ENCODE data around the gene KIF20B.
A peak's percentile ranks its signal among the peaks of the same experiment; 100 is the strongest.

The KIF20B gene, protein sequence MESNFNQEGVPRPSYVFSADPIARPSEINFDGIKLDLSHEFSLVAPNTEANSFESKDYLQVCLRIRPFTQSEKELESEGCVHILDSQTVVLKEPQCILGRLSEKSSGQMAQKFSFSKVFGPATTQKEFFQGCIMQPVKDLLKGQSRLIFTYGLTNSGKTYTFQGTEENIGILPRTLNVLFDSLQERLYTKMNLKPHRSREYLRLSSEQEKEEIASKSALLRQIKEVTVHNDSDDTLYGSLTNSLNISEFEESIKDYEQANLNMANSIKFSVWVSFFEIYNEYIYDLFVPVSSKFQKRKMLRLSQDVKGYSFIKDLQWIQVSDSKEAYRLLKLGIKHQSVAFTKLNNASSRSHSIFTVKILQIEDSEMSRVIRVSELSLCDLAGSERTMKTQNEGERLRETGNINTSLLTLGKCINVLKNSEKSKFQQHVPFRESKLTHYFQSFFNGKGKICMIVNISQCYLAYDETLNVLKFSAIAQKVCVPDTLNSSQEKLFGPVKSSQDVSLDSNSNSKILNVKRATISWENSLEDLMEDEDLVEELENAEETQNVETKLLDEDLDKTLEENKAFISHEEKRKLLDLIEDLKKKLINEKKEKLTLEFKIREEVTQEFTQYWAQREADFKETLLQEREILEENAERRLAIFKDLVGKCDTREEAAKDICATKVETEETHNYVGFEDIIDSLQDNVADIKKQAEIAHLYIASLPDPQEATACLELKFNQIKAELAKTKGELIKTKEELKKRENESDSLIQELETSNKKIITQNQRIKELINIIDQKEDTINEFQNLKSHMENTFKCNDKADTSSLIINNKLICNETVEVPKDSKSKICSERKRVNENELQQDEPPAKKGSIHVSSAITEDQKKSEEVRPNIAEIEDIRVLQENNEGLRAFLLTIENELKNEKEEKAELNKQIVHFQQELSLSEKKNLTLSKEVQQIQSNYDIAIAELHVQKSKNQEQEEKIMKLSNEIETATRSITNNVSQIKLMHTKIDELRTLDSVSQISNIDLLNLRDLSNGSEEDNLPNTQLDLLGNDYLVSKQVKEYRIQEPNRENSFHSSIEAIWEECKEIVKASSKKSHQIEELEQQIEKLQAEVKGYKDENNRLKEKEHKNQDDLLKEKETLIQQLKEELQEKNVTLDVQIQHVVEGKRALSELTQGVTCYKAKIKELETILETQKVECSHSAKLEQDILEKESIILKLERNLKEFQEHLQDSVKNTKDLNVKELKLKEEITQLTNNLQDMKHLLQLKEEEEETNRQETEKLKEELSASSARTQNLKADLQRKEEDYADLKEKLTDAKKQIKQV (N-terminal part only)

DNA sequence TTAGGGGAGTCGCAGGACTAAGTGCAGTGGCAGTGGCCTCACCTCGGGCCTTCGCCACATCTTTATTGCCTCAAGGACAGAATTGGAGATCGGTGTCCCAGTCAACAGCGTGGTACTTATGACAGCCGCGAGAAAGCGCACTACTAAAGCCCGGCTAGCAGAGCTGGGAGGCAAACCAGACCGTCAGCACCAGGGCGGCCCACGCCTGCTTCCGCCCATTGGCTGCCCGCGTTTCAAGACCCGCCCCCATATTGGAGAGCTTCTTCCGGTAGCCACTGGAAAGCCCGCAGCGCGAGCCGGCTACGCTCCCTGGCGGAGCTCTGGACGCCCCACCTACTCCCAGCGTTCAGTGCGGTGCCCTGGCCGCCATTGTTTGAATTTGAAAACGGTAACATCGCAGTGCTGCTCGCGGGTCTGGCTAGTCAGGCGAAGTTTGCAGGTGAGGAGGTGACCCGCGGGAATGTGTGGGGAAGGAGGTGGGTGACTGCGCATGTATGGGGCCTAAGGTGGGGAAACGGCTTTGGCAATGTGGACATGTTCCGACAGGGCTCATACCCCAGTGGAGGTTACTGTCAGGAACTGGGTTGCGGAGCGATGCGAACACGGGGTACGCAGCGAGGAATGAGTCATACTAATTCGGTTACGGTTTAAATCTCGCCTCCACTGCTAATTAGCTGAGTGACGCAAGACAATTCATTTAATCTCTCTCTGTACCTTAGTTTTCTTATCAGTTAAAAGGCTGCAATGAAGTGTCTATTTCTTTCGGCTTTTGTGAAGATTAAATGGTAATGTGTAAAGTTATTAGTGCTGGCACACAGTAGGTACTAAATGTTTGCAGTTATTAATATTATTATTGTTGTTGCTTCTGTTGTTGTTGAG, at the start of gene KIF20B:
TSS of gene KIF20B (plus strand) at position 349 of the 879 bp plus-strand sequence. CDS start 3,705 bp downstream, outside the sequence.
- peak; percentile 97 for DNase-seq

DNA sequence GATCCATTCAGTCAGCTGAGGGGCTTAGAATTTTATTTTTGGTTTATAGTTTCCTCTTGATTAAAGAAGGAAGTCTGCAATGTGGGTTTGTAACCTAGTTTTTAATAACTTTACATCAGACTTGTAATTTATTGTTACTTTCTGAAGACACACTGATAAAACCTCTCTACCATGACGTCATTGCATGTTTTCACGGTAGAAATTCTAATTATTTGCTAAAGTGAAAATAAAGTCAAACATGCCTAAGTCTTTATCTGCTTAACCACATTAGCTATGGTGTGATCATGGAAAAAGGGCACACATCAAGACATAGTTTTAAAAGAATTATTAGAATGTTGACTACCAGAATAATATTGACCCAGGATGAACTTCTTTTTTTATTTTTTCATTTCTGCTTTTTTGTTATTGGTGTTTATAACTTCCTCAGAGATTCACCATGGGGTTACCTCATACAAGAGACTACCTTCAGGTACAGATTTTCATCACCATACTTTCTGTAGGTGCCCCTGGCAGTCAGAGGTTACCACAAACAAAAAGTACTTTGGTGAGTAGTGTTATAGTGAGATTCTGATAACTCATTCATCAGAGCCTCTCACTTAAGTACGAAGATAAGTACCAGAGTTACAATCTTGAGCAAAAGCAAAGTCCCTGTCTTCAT, 49.3 kb upstream of the KIF20B start:
- no peak for DNase-seq

DNA sequence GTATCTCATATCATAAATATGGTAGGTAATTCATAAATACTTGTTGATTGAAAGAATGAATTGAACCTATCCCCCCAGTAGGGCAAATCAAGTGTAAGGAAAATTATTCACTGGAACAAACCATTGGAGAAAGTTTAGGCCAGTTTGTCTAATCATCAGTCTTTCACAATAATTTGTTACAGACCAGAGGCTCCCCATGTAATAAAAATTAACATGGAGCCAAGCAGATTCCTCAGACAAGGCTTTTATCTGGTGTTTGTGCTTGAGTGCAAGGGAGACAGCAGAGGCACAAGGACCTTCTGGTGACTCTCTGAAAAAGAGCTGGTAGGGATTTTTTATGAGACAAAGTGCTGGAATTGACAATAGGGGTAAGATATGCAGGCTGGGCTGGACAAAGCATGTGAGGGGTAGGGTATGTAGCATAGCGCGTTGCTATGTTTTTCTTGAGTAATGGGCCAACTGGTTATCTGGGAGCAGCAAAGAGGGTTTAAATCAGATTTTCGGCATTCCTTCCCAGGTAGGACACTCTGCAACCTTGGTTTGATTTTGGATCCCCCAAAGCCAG, 48.5 kb upstream of the KIF20B start:
- DNase-seq = no peak

DNA sequence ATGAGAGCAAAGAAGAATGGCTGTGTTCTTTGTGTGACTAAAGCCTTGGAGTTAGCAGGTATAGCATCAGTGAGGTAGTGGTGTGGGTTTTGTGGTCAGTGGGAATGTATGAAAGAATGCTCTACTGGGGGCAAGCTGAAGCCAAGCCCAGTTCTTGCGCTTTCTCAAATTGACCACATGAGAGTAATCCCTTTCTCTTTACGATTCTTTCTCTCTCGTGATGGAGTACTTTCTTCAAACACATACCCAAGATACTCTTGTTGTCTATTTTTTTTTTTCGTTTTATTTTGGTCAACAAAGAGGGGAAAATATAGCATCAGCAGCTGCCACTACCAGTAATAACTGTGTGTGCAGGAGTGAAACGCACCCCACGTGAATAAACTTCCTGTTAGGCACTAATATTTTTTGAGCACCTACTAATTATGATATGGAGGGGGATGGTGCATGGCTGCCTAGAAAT, 48.0 kb upstream of the KIF20B start:
- DNase-seq = peak; percentile 6

DNA sequence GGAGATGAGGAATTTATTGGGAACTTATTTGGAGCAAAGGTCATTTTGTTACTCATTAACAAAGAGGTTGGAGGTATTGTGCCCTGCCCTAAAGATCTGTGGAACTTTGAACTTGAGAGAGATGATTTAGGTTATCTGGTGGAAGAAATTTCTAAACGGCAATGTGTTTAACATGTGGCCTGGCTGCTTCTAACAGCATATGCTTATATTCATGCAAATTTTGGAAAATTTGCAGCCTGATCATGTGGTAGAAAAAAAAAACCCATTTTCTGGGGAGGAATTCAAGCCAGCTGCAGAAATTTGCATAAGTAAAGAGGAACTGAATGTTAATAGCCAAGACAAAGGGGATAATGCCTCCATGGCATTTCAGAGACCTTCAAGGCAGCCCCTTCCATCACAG, 45.7 kb upstream of the KIF20B start:
- no peak for DNase-seq

DNA sequence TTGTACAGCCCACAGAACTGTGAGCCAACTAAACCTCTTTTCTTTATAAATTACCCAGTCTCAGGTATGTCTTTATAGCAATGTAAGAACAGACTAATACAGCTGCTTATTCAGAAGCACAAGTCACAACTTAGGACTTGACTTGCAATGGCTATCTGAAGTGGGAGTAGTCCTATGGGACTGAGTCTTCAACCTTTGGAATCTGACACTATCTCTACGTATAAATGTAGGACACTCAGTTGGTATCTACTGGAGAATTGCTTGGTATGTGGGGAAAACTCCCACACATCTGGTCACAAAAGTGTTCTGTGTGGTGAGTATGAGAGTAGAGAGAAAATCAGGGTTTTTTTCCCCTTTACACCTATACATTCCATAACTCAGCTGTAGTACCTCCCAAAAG, 44.1 kb upstream of the KIF20B start:
- no peak for DNase-seq

DNA sequence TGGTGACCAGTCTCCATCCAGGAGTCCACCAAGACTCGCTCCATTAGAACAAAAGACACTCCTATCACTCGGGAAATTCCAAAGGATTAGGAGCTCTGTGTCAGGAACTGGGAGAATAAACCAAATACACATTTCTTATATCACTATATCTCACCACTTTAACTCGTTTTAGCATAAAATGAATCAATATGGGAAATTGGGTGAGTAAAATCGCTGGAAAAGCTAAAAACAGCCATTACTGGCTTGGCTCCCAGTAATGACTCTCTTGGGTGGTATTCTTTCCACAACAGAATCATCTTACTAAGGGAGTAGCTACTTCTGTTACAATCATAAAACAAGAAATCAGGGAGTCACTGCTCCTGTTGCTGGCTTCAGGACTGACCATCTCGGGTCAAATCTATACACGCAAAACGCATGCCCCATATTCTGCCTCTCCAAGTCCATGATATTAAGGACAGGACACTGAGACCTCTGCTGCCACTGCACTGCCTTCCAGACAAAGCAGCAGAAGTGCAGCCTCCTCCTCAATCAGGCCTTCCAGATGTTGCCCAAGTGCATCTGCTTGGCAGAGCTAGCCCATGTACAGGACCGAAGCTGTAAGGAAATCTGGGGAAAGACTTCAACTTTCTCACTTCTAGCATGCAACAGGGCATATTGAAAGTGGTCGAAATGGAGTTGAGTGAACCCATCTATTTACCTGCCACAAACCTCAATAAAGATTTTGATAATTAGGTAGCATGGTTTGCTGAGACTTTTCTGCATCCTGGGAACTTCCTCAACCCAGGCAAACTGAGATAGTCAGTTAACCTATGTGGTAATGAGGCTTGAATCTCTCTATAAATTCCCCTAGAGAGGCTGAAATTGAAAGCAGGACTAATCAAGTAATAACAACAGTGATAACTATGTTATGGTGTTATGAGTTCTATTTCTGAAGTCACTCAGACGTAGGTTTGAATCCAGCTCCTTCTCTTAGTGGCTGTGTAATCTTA, 42.0 kb upstream of the KIF20B start:
- DNase-seq = peak; percentile 30

DNA sequence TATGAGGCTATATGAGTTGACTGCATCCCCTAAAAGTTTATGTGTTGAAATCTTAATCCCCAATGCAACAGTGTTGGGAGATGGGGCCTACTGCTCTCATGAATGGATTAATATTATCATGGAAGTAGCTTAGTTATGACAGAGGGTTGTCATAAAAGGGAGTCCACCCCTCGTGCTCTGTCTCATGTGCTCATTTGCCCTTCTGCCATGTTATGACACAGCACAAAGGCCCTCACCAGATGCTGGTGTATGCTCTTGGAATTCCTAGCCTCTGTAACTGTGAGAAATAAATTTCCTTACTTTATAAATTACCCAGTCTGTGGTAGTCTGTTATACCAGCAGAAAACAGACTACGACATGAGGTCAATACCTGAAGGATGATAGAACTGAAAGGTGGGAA, 38.8 kb upstream of the KIF20B start:
- no peak for DNase-seq

DNA sequence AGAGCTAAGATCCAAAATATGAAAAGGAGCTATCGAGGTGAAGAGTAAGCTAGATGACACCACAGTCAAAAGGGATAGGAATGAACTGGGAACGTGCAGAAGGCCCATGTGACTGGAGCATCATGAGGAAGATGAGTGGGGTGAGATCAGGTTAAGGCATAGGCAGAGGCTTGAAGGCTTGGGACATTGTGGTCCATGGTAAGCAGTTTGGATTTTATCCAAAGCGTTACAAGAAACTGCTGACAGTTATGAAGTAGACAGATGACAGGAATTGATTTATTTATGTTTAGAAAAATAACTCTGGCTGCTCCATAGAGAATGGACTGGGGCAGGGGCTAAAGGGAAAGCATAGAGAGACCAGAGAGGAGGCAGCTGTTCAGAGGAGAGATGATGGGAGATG, 38.2 kb upstream of the KIF20B start:
- no peak for DNase-seq

DNA sequence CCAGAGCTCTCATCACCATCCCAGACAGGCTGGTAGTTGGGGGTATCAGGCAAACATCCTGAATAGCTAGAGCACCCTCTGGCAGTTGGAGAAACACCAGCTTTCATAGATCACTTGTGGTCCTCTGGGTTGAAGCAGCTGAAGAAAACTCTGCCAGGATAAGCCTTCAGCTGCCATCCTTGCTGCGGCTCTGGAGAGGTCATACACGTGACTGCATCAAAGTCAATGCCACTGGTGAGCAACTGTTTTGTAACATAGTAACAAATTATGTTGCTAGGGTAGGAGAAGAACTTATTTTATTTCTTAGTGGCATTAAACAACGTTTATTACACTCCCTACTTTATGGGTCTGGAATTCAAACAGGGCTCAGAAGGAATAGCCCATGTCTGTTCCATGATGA, 37.2 kb upstream of the KIF20B start:
- DNase-seq = no peak

DNA sequence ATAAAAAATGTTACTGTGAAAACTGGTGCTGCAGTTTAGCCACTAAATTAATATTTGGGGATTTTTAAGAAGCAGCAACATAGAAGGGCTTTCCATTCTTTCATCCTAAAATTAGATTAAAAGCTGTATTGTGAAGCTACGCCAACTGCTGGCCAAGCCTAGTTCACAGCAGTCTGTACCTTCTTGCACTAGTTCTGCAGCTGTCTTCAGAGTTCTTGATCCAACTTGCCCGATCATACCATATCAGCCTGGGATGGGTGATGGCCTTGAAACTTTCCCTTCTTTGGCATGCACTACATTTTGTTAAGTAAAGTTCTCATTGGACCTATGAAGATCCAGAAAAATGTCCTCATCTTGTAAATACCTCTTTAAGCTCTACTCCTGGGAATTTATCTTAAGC, 36.1 kb upstream of the KIF20B start:
- DNase-seq = no peak

DNA sequence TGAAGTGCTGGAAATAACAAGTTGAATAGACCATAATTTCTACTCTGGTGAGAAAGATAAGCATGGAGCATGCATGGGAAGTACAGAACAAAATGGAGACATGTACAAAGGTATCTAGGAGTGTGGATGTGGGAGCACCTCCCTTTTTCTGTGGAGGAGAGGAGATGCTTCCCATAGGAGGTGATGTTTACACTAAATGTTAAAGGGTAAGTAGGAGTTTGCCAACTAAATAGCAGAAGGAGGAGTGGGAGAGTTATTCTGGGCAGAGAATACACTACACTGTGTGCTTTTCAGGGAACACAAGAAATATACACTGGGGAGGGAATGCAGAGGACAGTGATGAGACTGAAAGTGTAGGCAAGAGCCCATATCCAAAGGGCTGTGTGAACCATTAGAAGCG, 35.3 kb upstream of the KIF20B start:
- DNase-seq = no peak

DNA sequence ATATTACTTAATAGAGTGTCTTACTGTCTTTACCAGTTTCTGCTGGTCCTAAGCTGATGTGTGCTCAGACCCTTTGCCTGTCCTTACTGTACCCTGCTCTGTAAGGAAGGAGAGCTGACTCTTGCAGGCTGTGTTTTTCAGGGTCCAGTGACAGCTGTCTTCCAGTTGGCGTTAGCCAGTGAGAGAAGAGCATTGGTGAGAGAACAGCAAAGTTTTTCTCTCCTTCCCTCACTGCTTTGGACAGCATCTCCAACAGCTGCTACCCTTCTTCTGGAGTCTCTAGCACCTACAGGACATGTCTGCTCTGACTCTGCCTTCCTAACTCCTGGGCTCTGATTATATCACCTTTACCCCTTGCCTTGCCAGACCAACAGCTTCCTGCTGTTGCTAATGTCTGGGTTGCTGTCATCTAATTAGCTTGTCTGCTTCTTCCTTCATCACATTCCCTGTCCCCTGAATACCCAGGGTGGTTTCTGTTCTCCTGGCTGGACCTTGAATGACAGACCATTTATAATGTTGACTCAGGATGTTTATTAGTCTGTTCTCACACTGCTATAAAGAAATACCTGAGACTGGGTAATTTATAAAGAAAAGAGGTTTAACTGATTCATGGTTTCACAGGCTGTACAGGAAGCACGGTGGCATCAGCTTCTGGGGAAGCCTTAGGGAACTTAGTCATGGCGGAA, 32.9 kb upstream of the KIF20B start:
- no peak for DNase-seq

DNA sequence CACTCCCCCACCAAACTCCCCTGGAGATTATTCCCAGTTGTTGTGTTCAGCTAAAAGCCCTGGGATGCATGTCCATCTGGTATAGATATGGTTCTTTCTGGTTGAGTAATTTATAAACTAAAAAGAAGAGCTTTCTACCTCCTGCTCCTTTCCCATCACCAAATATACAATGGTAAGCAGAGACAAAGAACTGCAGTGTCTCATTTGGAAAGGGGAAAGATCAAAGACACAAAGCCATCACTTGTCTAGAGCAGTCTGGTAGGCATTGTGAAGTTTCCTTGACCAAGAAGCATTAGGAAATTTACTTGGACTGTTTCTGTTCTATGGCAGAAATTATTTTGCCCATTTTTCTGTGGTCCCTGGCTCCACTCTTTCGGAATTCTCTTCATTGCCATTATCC, 31.4 kb upstream of the KIF20B start:
- no peak for DNase-seq

DNA sequence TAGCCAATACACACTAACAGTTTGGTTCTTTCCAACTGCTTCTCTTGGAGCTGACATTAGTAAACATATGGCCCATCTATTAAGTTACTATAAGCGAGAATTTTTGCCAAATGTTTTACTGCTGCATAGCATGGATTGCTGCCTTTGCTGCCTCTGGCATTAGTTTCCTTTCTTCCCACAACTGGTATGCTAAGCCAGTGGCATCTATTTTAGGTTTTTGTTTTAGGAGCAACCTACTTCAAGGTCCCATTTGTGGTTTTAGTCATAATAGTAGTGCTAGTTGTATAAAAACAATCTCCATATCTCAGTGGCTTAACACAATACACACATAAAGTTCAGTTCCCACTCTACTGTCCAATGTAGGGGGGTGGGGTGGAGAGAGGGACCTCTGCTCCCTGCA, 30.5 kb upstream of the KIF20B start:
- no peak for DNase-seq

DNA sequence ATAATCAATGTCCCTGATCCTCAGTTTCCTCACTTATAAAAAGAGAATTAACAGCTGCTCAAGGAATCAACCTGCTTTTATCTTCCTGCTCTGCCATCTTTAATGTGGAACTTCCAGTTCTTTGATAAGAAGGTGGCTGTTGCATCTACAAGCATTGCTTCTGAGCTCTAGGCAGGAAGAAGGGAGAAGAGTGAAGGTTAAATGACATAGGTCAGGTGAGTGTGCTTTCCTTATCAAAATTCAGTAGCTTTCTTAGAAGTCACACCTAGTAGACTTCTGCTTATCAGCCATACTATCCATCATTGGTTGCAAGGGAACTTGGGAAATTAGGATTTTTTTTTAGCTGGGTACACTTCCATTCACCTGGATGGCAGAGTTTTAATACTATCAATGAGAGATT, 24.0 kb upstream of the KIF20B start:
- no peak for DNase-seq

DNA sequence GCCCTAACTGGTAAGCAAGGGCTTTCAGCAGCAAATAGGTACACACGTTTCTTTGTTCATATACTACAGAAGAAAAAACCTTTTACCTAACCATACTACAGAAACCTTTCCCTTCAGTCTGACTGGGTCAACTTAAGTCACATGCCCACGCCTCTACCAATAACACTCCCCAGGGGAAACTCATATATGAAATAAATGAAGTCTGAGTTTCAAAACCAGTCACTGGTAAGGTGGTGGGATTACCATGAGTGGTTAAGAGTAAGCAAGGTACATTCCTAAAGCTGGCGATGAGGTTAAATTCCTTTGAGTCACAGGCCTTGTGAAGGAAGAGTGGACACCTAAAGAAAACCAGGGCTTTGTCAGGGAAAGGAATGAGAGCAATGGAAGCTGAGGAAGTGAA, 21.4 kb upstream of the KIF20B start:
- DNase-seq = no peak

DNA sequence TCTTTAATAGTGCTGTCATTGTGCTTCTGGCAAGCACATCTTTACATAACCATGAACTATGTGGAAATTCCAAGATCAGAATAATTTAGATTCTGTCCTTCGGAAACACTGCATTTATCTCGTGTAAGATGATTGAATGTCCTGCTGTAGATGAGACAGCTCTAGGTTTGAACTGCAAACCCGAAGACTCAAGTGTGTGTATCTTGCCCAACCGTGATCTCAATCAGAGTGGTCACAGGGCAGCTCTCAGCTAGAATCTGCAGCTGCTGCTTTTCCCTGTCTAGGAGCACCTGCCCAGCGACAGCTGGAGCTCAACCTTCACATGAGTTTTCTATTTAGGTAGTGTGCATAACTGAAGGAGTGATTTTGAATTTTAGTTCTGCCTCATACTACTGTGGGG, 17.5 kb upstream of the KIF20B start:
- DNase-seq = no peak

DNA sequence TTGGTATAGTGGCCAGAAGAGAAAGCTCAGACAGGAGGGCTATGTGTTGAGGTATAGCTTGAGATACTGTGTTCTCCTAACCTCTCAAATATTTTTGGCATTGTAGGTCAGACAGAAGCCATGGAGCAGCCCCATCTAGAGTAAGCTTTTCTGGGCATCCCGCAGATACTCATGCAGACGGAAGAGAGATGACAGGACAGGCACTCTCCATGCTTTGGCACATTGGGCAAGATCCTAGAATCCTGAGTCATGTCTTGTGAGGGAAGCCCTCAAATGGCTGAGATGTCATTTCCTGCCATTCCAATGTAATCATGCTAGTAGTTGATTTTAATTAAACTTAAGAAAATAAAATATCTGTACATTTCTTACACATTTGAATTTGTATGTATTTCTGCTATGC, 16.8 kb upstream of the KIF20B start:
- DNase-seq = no peak
